Omental fat pad (tissue), 4 donors: Measurements from ENCODE around the gene NEDD4. TPM values are rescaled to one million over a fixed set of nuclear protein-coding genes. Genes with fewer than 3 reads are reported as not detected.
A peak's percentile ranks its signal among the peaks of the same experiment; 100 is the strongest.
"Not testable (repeated sequence)": the region's sequence is repeated elsewhere in the genome, so short reads cannot be mapped to it uniquely, and the experiment has no call there.

ENCODE experiments used
- ATAC-seq: fragments of 150-250 bp; one replicate; pipeline ENCODE4 v1.9.1; 2016; ENCODE audit warnings: mild to moderate bottlenecking, moderate library complexity; ENCODE audit not compliant: low FRiP score
- DNase-seq: peaks from one replicate; pipeline ENCODE4 v3.0.0-alpha.2; 2019; ENCODE audit warnings: low spot score
- CTCF ChIP-seq, 3 donors: fragments of 450-650 bp; IDR thresholded peaks; one replicate each; pipeline ENCODE4 v1.5.1; 2016 to 2017; ENCODE audit warnings: antibody characterized with exemption in 3 of 3, mild to moderate bottlenecking in 3 of 3, moderate library complexity in 2 of 3
- total RNA-seq, 4 donors: library from RNA; depleted of rRNA; stranded (reverse); fragments of >200 nt; gene quantifications; one replicate each; pipeline ENCODE4 v1.1.0, GENCODE V29; 2016

NEDD4 gene
- total RNA-seq, 4 donors from 2014 or later = 9.5 to 40.5 (median 15.6) TPM

DNA sequence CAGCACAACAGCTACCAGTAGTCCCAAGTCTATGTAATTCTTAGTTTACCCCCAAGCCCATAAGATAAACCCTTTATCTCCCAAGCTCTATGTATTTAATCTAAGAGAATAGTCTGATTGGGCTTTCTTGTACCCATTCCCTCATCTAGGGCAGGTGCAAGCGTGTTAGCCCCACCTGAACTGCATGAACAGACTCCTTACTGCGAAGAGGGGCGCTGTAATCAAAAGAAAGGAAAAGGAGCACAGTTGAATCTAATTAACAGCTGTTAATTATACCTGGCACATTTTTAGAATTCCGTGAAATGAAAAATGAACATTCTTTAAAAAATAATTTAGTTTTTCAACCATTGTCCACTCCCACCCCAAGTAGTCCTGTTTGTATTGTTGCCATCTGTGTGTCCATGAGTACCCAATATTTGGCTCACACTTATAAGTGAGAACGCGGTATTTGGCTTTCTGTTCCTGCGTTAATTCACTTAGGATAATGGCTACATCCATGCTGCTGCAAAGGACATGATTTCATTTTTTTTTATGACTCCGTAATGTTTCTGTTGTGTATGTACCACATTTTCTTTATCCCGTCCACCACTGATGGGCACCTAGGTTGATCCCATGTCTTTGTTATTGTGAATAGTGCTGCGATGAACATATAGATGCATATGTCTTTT is 26.5 kb upstream of the NEDD4 start:
- ATAC-seq (no peak), DNase-seq (no peak)
- TF ChIP-seq CTCF (IDR thresholded peaks at IDR 0.05) = no peak

DNA sequence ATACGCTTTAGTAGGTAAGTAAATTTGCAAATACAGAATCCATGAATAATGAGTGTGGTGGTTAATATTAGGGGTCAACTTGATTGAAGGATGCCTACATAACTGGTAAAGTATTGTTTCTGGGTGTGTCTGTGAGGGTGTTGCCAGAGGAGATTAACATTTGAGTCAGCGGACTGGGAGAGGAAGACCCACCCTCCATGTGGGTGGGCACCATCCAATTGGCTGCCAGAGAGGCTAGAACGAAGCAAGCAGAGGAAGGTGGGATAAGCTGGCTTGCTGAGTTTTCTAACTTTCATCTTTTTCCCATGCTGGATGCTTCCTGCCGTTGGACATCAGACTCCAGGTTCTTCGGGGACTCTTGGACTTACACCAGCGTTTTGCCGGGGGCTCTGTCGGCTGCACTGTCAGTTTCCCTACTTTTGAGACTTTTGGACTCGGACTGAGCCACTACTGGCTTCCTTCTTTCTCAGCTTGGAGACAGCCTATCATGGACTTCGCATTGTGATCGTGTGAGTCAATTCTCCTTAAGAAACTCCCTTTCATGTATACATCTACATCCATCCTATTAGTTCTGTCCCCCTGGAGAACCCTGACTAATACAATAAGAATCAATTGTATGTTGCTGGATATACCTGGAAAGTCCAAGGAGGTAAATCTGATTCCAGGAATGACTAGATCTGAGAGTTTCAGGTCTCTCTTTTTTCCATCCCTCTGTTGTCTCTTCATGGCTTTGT is 25.8 kb upstream of the NEDD4 start:
- no peak for DNase-seq
- no peak for ATAC-seq
- no peak for TF ChIP-seq CTCF (IDR thresholded peaks at IDR 0.05)

DNA sequence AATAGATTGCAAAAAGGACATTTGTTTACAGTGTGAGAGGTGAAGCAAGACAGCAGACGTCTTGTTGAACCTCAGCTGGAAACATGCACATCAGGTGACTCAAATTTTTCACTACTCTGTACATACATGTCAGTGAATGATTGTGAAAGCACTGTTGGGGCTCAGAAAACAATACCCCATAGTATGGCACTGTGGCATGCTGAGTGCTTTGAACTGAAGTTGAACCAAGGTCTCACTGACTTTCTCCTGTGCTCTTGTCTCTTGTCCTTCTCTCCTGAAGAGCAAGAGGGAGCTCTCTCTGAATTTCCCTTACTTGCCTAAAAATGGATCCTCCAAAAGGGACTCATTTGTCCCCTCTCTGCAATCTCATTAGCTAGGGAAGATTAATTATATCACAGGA is 24.5 kb upstream of the NEDD4 start:
- TF ChIP-seq CTCF (IDR thresholded peaks at IDR 0.05) = no peak
- ATAC-seq = no peak
- no peak for DNase-seq

DNA sequence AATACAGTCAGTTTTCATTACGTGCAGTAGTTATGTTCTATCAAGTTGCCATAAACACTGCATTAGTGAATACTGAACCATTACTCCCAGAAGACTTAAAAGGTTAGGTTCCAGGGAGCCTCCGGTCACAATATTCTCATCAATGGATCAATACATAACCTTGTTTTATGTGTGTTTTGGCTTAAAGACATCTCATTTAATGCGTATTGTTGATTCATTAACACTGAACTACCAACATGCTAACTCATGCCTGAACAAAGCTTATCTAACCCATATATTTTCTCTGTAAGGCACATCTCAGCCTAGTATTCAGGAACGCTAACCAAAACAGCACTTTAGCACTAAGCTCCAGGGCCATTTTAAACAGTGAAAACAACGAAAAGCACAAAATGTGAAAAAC is 24.1 kb upstream of the NEDD4 start:
- TF ChIP-seq CTCF (IDR thresholded peaks at IDR 0.05) = no peak
- ATAC-seq (no peak), DNase-seq (no peak)

- DNase-seq (no peak), ATAC-seq (no peak)
- TF ChIP-seq CTCF (IDR thresholded peaks at IDR 0.05) = no peak
Observed at GRCh38 chr15:56016281-56016680, 22.9 kb upstream of the NEDD4 start.

DNA sequence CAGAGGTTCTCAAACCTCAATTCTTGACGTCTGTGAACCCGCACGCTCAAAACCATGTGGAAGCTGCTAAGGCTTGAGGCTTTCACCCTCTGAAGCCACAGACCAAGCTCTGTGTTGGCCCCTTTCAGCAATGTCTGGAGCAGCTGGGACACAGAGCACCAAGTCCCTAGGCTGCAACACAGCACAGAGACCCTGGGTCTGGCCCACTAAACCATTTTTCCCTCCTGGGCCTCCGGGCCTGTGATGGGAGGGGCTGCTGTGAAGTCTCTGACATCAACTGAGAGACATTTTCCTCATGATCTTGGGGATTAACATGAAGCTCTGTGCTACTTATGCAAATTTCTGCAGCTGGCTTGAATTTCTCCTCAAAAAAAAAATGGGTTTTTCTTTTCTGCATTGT is 21.3 kb upstream of the NEDD4 start:
- no peak for DNase-seq
- TF ChIP-seq CTCF (IDR thresholded peaks at IDR 0.05) = no peak
- no peak for ATAC-seq

DNA sequence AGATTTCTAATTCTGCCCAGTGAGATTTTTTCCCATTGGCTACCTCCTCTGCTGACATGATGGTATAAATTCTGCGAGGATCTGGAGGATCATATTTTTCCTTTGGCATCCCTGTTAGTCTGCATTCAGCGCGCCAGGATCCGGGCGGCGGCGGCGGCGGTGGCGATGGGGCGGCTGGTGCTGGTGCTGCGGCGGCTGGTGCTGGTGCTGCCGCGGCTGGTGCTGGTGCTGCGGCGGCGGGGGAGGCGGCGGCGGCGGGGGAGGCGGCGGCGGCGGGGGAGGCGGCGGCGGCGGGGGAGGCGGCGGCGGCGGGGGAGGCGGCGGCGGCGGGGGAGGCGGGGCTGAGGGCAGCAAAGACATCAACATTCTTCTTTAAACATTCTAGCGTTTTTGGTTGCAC is 13.6 kb upstream of the NEDD4 start:
- peak; percentile 70 for ATAC-seq
- DNase-seq = not testable (repeated sequence)

DNA sequence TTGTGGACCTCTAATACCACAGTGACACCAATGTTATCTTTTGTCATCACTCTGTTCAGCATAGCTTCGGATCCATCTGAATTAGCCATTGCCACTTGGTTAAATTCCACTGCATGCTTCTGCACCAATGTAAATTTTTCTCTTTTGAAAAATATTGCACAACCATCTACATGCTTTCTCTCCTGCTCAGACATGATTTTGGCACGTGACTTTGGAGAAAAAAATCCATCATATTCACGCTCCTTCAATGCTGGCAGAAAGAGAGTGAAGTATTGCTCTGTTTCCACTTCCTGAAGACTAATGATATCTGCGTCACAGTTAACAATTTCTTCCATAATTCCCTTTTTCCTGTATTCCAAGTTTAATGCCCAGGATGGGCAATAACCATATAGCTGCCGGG is 13.0 kb upstream of the NEDD4 start:
- not testable (repeated sequence) for DNase-seq
- peak; percentile 71 for ATAC-seq

DNA sequence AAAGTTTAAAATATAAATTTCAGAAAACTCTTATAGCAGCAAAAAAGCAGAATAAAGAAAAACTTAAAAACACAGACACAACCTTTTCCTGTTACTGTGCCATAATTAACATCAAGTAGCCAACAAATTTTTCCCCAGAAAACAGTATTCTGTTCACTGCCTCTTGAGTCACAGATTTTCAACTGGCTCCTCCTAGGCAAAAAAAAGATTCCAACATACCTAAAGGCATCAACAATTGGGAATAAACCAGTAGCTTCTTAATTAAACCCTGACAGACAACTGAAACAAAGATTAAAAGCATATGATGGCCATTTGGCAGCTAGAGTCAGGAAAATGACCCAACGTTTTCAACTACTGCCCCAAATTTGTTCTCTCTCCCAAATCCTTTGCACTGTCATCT is 10.9 kb upstream of the NEDD4 start:
- not testable (repeated sequence) for ATAC-seq, DNase-seq

- DNase-seq, ATAC-seq: not testable (repeated sequence)
Observed at GRCh38 chr15:56003777-56004176, 10.4 kb upstream of the NEDD4 start.

DNA sequence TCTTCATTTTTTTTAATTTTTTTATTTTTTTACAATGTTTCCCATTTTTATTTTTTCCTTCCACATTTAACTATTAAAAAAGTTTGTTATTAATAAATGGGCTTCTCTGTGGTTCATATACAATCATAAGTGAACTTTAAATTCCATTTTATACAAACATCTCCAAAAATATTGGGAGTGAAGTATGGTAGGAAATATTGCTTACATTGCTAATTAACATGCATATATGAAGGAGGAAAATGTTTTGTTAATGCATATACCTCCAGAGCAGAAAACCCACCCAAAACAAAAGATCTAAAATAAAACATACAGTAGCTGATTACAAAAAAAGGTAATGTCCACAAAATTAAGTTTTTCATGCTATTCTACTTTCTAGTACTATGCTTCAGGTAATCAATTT is 9.9 kb upstream of the NEDD4 start:
- ATAC-seq, DNase-seq: not testable (repeated sequence)
